Camera-type eye (tissue), 1 donor: Measurements from ENCODE around the gene UAP1. TPM values are rescaled to one million over a fixed set of nuclear protein-coding genes. Genes with fewer than 3 reads are reported as not detected.

Source experiments
- total RNA-seq: library from RNA; depleted of rRNA; stranded (reverse); fragments of >200 nt; gene quantifications from one replicate; pipeline ENCODE4 v1.2.3, GENCODE V29; 2014

Gene UAP1
- 55.7 TPM for total RNA-seq

DNA sequence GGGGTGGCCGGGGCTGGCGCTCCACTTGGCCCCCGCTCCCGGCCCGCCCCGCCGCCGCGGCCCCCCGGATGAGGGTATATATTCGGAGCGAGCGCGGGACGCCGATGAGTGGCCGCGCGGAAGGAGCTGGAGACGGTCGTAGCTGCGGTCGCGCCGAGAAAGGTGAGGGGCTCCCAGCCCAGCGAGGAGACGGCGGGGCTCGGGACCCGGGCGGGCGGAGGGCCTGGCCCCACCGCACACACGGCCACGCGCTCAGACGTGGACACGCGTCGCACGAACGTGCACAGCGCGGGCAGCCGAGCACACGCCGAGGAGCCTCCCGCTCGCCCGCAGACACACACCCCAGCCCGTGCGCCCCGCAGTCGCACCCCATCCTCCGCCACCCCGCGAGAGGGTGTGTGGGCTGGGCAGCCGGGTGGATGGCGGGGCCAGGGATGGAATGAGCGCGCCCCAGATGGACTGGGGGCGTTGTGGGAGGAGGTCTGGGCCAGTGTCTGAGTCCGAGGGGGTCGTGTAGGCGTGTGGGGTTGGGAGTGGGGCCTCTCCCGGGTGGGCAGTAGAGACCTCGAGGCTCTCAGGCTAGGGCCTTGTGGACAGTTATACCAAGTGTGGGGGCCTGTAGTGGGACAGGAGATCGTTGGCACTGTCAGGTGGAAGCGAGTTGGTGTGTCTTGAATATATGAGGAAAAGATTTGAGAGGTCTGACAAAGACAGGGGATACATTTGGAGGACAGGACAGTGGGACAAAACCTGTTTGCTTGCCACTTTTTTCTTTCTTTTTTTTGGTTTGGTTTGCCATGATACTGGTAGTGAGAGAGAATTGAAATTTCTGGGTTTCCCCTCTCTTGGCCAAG is at the start of gene UAP1:
TSS of gene UAP1 (plus strand) at position 107 of the 854 bp plus-strand sequence. CDS start 4,347 bp downstream, outside the sequence.

DNA sequence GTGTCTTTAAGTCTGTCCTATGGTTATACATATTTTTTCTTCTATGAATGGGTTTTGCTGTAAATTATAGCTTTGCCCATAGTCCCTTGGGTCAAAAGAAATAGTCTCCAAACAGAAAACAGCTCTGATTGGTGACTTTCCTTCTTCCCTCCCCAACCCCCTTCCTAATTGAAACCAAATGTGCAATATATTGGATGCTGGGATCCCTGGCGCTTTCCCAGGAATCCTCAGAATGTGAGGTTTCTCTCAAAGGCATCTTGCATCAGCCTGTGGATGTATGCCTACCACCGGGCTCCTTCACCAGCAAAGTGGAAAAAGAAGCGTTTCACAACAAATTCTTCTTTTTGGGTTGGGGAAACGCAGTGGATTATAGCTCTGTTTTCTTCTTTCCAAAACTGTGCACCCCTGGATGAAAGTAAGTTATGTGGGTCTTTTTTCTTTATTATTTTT is 70.7 kb downstream of the UAP1 start, which contains the start of gene DDR2:
TSS of gene DDR2 (plus strand) at position 248 of the 450 bp plus-strand sequence. CDS start 86,600 bp downstream, outside the sequence.

Other genes starting within 250 kb of the UAP1 start
- not detected for gene SPATA46, start 184.9 kb upstream of the UAP1 start, total RNA-seq
- gene C1orf226, start 180.0 kb upstream of the UAP1 start, total RNA-seq = 12.4 TPM
- gene SH2D1B, start 149.6 kb upstream of the UAP1 start, total RNA-seq = 0.33 TPM
- 50.5 TPM for gene UHMK1, start 63.9 kb upstream of the UAP1 start, total RNA-seq
- 75.1 TPM for gene DDR2, start 70.7 kb downstream of the UAP1 start, total RNA-seq
- 21.2 TPM for gene HSD17B7, start 229.0 kb downstream of the UAP1 start, total RNA-seq